ENCODE measurements around the gene GSX2.

DNA sequence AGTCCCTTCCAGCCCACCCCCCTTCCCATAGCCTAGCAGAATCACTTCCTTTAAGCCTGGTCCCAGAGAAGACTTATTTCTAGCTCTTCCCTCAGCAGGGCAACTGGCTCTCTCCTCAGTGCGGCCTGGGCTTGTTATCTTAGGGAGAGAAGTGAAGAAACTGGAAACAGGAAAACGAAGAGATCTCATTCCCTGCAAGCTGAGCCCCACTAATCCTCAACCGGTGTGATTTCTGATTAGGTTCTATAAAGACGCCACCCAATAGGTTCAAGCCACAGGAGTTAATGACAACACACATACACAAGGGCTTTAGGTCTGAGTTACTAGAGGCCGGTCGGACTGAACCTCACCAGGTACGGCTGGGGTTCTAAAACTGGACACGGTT lies 3.2 kb downstream of the GSX2 start:
- TF ChIP-seq MXI1 (IDR thresholded peaks at IDR 0.05; ENCODE audit: borderline replicate concordance, low read depth, low read length) = no peak
- TF ChIP-seq, protein P1, sequence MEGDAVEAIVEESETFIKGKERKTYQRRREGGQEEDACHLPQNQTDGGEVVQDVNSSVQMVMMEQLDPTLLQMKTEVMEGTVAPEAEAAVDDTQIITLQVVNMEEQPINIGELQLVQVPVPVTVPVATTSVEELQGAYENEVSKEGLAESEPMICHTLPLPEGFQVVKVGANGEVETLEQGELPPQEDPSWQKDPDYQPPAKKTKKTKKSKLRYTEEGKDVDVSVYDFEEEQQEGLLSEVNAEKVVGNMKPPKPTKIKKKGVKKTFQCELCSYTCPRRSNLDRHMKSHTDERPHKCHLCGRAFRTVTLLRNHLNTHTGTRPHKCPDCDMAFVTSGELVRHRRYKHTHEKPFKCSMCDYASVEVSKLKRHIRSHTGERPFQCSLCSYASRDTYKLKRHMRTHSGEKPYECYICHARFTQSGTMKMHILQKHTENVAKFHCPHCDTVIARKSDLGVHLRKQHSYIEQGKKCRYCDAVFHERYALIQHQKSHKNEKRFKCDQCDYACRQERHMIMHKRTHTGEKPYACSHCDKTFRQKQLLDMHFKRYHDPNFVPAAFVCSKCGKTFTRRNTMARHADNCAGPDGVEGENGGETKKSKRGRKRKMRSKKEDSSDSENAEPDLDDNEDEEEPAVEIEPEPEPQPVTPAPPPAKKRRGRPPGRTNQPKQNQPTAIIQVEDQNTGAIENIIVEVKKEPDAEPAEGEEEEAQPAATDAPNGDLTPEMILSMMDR (conservative IDR thresholded peaks at IDR 0.05; ENCODE audit: low read depth, low read length) = no peak
- no peak for TF ChIP-seq BHLHE40 (IDR thresholded peaks at IDR 0.05; ENCODE audit: low read depth, low read length)
- TF ChIP-seq, protein P2, sequence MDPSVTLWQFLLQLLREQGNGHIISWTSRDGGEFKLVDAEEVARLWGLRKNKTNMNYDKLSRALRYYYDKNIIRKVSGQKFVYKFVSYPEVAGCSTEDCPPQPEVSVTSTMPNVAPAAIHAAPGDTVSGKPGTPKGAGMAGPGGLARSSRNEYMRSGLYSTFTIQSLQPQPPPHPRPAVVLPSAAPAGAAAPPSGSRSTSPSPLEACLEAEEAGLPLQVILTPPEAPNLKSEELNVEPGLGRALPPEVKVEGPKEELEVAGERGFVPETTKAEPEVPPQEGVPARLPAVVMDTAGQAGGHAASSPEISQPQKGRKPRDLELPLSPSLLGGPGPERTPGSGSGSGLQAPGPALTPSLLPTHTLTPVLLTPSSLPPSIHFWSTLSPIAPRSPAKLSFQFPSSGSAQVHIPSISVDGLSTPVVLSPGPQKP (IDR thresholded peaks at IDR 0.05; ENCODE audit: borderline replicate concordance, low read depth, low read length) = no peak
- TF ChIP-seq CEBPB (IDR thresholded peaks at IDR 0.05; ENCODE audit: low read depth, low read length) = no peak
- no peak for TF ChIP-seq POLR2A (IDR thresholded peaks at IDR 0.05; ENCODE audit: low read depth, low read length)
- no peak for TF ChIP-seq RAD21 (IDR thresholded peaks at IDR 0.05; ENCODE audit: low read length)
- TF ChIP-seq MAZ (IDR thresholded peaks at IDR 0.05; ENCODE audit: borderline replicate concordance, low read depth, low read length) = no peak
- no peak for TF ChIP-seq MAFK (IDR thresholded peaks at IDR 0.05; ENCODE audit: low read depth, low read length)
- TF ChIP-seq, protein P3, sequence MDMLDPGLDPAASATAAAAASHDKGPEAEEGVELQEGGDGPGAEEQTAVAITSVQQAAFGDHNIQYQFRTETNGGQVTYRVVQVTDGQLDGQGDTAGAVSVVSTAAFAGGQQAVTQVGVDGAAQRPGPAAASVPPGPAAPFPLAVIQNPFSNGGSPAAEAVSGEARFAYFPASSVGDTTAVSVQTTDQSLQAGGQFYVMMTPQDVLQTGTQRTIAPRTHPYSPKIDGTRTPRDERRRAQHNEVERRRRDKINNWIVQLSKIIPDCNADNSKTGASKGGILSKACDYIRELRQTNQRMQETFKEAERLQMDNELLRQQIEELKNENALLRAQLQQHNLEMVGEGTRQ (IDR thresholded peaks at IDR 0.05; ENCODE audit: low read depth, low read length) = no peak
- no peak for TF ChIP-seq RFX5 (IDR thresholded peaks at IDR 0.05; ENCODE audit: low read depth, low read length)
- TF ChIP-seq SMC3 (IDR thresholded peaks at IDR 0.05; ENCODE audit: low read depth, low read length) = no peak

Measured in IMR-90 (cell line).